SK-N-SH (cell line): ENCODE data around the gene SLF2. TPM values are rescaled to one million over a fixed set of nuclear protein-coding genes. Genes with fewer than 3 reads are reported as not detected.
A peak's percentile ranks its signal among the peaks of the same experiment; 100 is the strongest.

Experiments
- CTCF ChIA-PET: fragments of 300-600, 350-600 bp; formaldehyde crosslinking; extraction: SDS; loops from one replicate; lab custom pipeline; 2021; lab: Yijun Ruan, JAX
- POLR2A ChIA-PET: fragments of 350-600 bp; sonication (Branson Sonifier 250); formaldehyde crosslinking; extraction: SDS; loops from one replicate; lab custom pipeline; 2020; ENCODE audit warnings: antibody characterized with exemption, inconsistent platforms; lab: Yijun Ruan, JAX
- DNase-seq: peaks from one replicate; pipeline ENCODE4 v3.0.0; 2012
- H2AFZ ChIP-seq: fragments of 200-600 bp; sonication (generic); 2 replicates; pipeline ENCODE4 v1.8.1; 2016; ENCODE audit warnings: antibody characterized with exemption, mild to moderate bottlenecking, low read depth
- H3F3A ChIP-seq: fragments of 200-600 bp; sonication (generic); replicated peaks from 2 replicates; pipeline ENCODE3; 2016; ENCODE audit warnings: antibody characterized with exemption, mild to moderate bottlenecking; ENCODE audit not compliant: insufficient read depth
- H3K27ac ChIP-seq, 2 experiments: fragments of 200-500 bp in 1 of 2; fragments of 200-600 bp in 1 of 2; sonication (Bioruptor generic) in 1 of 2; sonication (generic), shearing (Covaris generic) in 1 of 2; 2 replicates each; pipeline versions ENCODE4 v1.5.1 to v1.6.1; 2014 to 2016; ENCODE audit warnings: low read depth in 2 of 2, inconsistent platforms in 1 of 2, low read length in 1 of 2, mild to moderate bottlenecking in 1 of 2, mixed read lengths in 1 of 2
- H3K27me3 ChIP-seq: fragments of 200-600 bp; sonication (generic), shearing (Covaris generic); 2 replicates; pipeline ENCODE4 v1.6.1; 2016; ENCODE audit warnings: mixed run types; ENCODE audit not compliant: insufficient read depth
- H3K36me3 ChIP-seq, 2 experiments: fragments of 200-500 bp in 1 of 2; fragments of 200-600 bp in 1 of 2; sonication (Bioruptor generic) in 1 of 2; sonication (generic) in 1 of 2; replicated peaks in 1 of 2; 2 replicates each; pipeline versions ENCODE3 to v1.5.1; 2014 to 2016; ENCODE audit warnings: low read length in 1 of 2, mild to moderate bottlenecking in 1 of 2; ENCODE audit not compliant: insufficient read depth in 2 of 2, control insufficient read depth in 1 of 2
- H3K4me1 ChIP-seq, 2 experiments: fragments of 200-500 bp in 1 of 2; fragments of 200-600 bp in 1 of 2; sonication (Bioruptor generic) in 1 of 2; sonication (generic), shearing (Covaris generic) in 1 of 2; 2 replicates each; pipeline versions ENCODE4 v1.5.1 to v1.6.1; 2014 to 2016; ENCODE audit warnings: low read depth in 1 of 2, low read length in 1 of 2, mixed run types in 1 of 2; ENCODE audit not compliant: insufficient read depth in 2 of 2, control insufficient read depth in 1 of 2
- H3K4me2 ChIP-seq: fragments of 200-600 bp; sonication (generic), shearing (Covaris generic); 2 replicates; pipeline ENCODE4 v1.6.1; 2017; ENCODE audit warnings: mixed run types
- H3K4me3 ChIP-seq, 2 experiments: fragments of 200-500 bp in 1 of 2; fragments of 200-600 bp in 1 of 2; sonication (Bioruptor generic) in 1 of 2; sonication (generic), shearing (Covaris generic) in 1 of 2; 2 replicates each; pipeline versions ENCODE4 v1.5.1 to v1.8.1; 2014 to 2016; ENCODE audit warnings: low read depth in 2 of 2, inconsistent platforms in 1 of 2, low read length in 1 of 2, mild to moderate bottlenecking in 1 of 2, mixed read lengths in 1 of 2, moderate library complexity in 1 of 2
- H3K79me2 ChIP-seq: fragments of 200-600 bp; sonication (generic); 2 replicates; pipeline ENCODE4 v1.8.1; 2017; ENCODE audit warnings: mild to moderate bottlenecking; ENCODE audit not compliant: insufficient read depth
- H3K9ac ChIP-seq: fragments of 200-600 bp; sonication (generic); 2 replicates; pipeline ENCODE4 v1.6.1; 2017; ENCODE audit warnings: mixed run types
- H3K9me2 ChIP-seq: fragments of 200-600 bp; sonication (generic); 2 replicates; pipeline ENCODE4 v1.6.1; 2017; ENCODE audit warnings: mixed run types
- H3K9me3 ChIP-seq: fragments of 200-600 bp; sonication (generic); 2 replicates; pipeline ENCODE4 v1.6.1; 2017; ENCODE audit warnings: mixed run types, mild to moderate bottlenecking, moderate library complexity
- H4K20me1 ChIP-seq: fragments of 200-600 bp; sonication (generic); 2 replicates; pipeline ENCODE4 v1.6.1; 2017; ENCODE audit warnings: mild to moderate bottlenecking, mixed run types; ENCODE audit not compliant: insufficient read depth
- FOSL2 ChIP-seq: IDR thresholded peaks from 2 replicates; pipeline ENCODE4 v1.4.0; 2012; ENCODE audit warnings: low read depth, mild to moderate bottlenecking, moderate library complexity, borderline replicate concordance
- FOXJ3 ChIP-seq: sonication (generic); formaldehyde crosslinking; IDR thresholded peaks from 2 replicates; pipeline ENCODE4 v1.5.1; 2020; ENCODE audit warnings: mild to moderate bottlenecking, missing genetic modification reagents
- IRF3 ChIP-seq: fragments of 150-350 bp; IDR thresholded peaks from 2 replicates; pipeline ENCODE4 v1.6.1; 2016; ENCODE audit warnings: mild to moderate bottlenecking, low read depth, low read length
- MXI1 ChIP-seq: IDR thresholded peaks from 2 replicates; pipeline ENCODE4 v1.6.1; 2012; ENCODE audit warnings: mild to moderate bottlenecking, low read depth, low read length, improper control_type of control experiment
- RAD21 ChIP-seq: IDR thresholded peaks from 2 replicates; pipeline ENCODE4 v1.6.1; 2012; ENCODE audit warnings: mild to moderate bottlenecking, low read length
- RCOR1 ChIP-seq: fragments of 150-350 bp; IDR thresholded peaks from 2 replicates; pipeline ENCODE4 v1.6.1; 2017; ENCODE audit warnings: antibody characterized with exemption, low read length
- RFX5 ChIP-seq: IDR thresholded peaks from 2 replicates; pipeline ENCODE4 v1.6.1; 2012; ENCODE audit warnings: mild to moderate bottlenecking, improper control_type of control experiment, low read length
- SMC3 ChIP-seq: IDR thresholded peaks from 2 replicates; pipeline ENCODE4 v1.6.1; 2012; ENCODE audit warnings: low read depth, low read length, improper control_type of control experiment
- TAF1 ChIP-seq: IDR thresholded peaks from 2 replicates; pipeline ENCODE4 v1.6.1; 2012; ENCODE audit warnings: low read depth, mild to moderate bottlenecking, low read length, moderate library complexity, borderline replicate concordance
- TEAD4 ChIP-seq: IDR thresholded peaks from 2 replicates; pipeline ENCODE4 v1.4.0; 2012; ENCODE audit warnings: mild to moderate bottlenecking, borderline replicate concordance; ENCODE audit not compliant: insufficient read depth
- WGBS: methylation state at CpG from one replicate; pipeline ENCODE4 v1.1.6; 2017; ENCODE audit warnings: low lambda C conversion rate; 5-methylcytosine and 5-hydroxymethylcytosine counted together
- polyA plus RNA-seq, 3 experiments: library from polyadenylated mRNA; depleted of rRNA; stranded (reverse); fragments of >200 nt; gene quantifications; 2 replicates each; pipeline ENCODE4 v1.2.3, GENCODE V29; 2012
- TF ChIP-seq, protein P1 (sequence below): fragments of 200-600 bp; sonication (generic); IDR thresholded peaks from 2 replicates; pipeline ENCODE4 v1.6.1; 2017; ENCODE audit warnings: antibody characterized with exemption, mild to moderate bottlenecking, moderate library complexity

The SLF2 gene
- polyA plus RNA-seq, 1 of the 3 experiments (the other 2 are of a cell fraction): 6.3 TPM

DNA sequence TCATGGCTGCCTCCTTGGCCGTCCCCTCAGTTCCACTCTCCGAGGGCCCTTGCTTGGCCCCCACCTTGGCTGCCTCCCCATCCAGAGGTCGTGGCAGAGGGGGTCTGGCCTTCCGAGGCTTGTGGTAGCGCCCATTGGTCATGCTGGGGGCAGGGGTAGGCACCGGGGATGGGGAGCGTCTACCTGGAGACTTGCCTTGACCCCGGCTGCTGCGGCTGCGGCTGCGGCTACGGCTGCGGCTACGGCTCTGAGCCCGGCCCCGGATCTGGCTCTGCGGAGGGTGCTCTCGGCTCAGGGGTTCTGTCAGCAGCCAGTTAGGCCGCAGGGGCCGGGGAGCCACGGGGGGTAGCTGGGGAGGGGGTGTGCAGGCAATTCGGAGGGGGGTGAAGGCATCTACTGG lies 97.6 kb downstream of the SLF2 start (continued):
- TF ChIP-seq, protein P1, sequence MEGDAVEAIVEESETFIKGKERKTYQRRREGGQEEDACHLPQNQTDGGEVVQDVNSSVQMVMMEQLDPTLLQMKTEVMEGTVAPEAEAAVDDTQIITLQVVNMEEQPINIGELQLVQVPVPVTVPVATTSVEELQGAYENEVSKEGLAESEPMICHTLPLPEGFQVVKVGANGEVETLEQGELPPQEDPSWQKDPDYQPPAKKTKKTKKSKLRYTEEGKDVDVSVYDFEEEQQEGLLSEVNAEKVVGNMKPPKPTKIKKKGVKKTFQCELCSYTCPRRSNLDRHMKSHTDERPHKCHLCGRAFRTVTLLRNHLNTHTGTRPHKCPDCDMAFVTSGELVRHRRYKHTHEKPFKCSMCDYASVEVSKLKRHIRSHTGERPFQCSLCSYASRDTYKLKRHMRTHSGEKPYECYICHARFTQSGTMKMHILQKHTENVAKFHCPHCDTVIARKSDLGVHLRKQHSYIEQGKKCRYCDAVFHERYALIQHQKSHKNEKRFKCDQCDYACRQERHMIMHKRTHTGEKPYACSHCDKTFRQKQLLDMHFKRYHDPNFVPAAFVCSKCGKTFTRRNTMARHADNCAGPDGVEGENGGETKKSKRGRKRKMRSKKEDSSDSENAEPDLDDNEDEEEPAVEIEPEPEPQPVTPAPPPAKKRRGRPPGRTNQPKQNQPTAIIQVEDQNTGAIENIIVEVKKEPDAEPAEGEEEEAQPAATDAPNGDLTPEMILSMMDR: no peak
- TF ChIP-seq, all 33 proteins: peak for 0

GRCh38 chr10:101011517-101012423 lies 99.0 kb downstream of the SLF2 start:
- H3K4me1 ChIP-seq: peaks cover 12 to 29% of the 10 kb centered on the region in 2 experiments; a peak in 3 of 4 replicates
- no peak overlapping the region for H3K9ac ChIP-seq
- no peak overlapping the region for H3K4me2 ChIP-seq
- no peaks in the 10 kb centered on the region for H3K27me3 ChIP-seq
- H3K27ac ChIP-seq: peak overlapping the region in 1 of 2 experiments; percentile 76; a peak in 1 of 4 replicates
- 90% methylated on average over 15 of the region's 22 CpGs for WGBS
- peaks cover 0 to 8% of the 10 kb centered on the region in 2 experiments for H3K36me3 ChIP-seq
- peaks cover 18% of the 10 kb centered on the region for H3F3A ChIP-seq
- POLR2A ChIA-PET: interaction anchor here (0.6 to 1.3 kb wide), 4 partner anchors 11 to 31 kb away, joined by 3 to 5 read pairs (median 4); partner anchors contain the start of gene LZTS2
- TF ChIP-seq, protein P1: peak; percentile 47
- TF ChIP-seq RFX5: no peak
- TF ChIP-seq RAD21: 0 out of 2 replicates have a peak, but pooled peaks have one; percentile 2
- H3K9me2 ChIP-seq: no peaks in the 10 kb centered on the region
- no peaks in the 10 kb centered on the region for H3K9me3 ChIP-seq
- no peaks in the 10 kb centered on the region for H4K20me1 ChIP-seq
- CTCF ChIA-PET: interaction anchor here (1.0 to 7.6 kb wide), 21 partner anchors 12 to 450 kb away, joined by 3 to 132 read pairs (median 5); partner anchors contain the start of genes LZTS2, PDZD7, SEMA4G and SFXN3
- no peaks in the 10 kb centered on the region for H3K79me2 ChIP-seq
- no peak overlapping the region for H2AFZ ChIP-seq
- H3K4me3 ChIP-seq: no peak overlapping the region
- DNase-seq: peak; percentile 58

GRCh38 chr10:101012525-101013364 lies 100.0 kb downstream of the SLF2 start:
- Histone ChIP-seq H3K9me2 (no peaks in the 10 kb centered on the region), H4K20me1 (no peaks in the 10 kb centered on the region), H3K36me3 (peaks cover 0 to under 1% of the 10 kb centered on the region in 2 experiments), H3K4me3 (no peak overlapping the region), H2AFZ (peak overlapping the region; percentile 57; the same call in 1 of the 2 replicates), H3K79me2 (no peaks in the 10 kb centered on the region), H3K9me3 (no peaks in the 10 kb centered on the region), H3K4me2 (peak overlapping the region; percentile 38), H3K4me1 (peaks cover 8 to 26% of the 10 kb centered on the region in 2 experiments; a peak in 3 of 4 replicates), H3K9ac (0 out of 2 replicates have a peak overlapping the region, but pooled peaks have one; percentile 16), H3F3A (peaks cover 18% of the 10 kb centered on the region), H3K27ac (peak overlapping the region; percentile 18 to 76; a peak in 3 of 4 replicates), H3K27me3 (no peaks in the 10 kb centered on the region)
- ChIA-PET CTCF (interaction anchor here (1.1 to 7.6 kb wide), 14 partner anchors 13 to 134 kb away, joined by 3 to 132 read pairs (median 5); partner anchors contain the start of genes LZTS2, PDZD7 and SFXN3), POLR2A (interaction anchor here (1.3 kb wide), 1 partner anchor 30 kb away, joined by 4 read pairs; no protein-coding TSS in a partner anchor)
- 28% methylated on average over 11 of the region's 14 CpGs for WGBS
- DNase-seq: peak; percentile 91
- TF ChIP-seq, protein P1: peak; percentile 97
- TF ChIP-seq IRF3 (no peak), MXI1 (peak; percentile 74), SMC3 (peak; percentile 83), RCOR1 (peak; percentile 62; the same call in 1 of the 2 replicates), FOSL2 (peak; percentile 58; the same call in 1 of the 2 replicates), TEAD4 (no peak), TAF1 (0 out of 2 replicates have a peak, but pooled peaks have one; percentile 6), FOXJ3 (peak; percentile 27; the same call in 1 of the 2 replicates)
